Activated CD8-positive, alpha-beta memory T cell treated with anti-CD3 and anti-CD28 coated beads for 24 hours (primary cell): ENCODE results near the gene GARIN5A.

Source experiments
- DNase-seq: peaks from one replicate; pipeline ENCODE4 v3.0.0-alpha.2; 2020

The GARIN5A gene

DNA sequence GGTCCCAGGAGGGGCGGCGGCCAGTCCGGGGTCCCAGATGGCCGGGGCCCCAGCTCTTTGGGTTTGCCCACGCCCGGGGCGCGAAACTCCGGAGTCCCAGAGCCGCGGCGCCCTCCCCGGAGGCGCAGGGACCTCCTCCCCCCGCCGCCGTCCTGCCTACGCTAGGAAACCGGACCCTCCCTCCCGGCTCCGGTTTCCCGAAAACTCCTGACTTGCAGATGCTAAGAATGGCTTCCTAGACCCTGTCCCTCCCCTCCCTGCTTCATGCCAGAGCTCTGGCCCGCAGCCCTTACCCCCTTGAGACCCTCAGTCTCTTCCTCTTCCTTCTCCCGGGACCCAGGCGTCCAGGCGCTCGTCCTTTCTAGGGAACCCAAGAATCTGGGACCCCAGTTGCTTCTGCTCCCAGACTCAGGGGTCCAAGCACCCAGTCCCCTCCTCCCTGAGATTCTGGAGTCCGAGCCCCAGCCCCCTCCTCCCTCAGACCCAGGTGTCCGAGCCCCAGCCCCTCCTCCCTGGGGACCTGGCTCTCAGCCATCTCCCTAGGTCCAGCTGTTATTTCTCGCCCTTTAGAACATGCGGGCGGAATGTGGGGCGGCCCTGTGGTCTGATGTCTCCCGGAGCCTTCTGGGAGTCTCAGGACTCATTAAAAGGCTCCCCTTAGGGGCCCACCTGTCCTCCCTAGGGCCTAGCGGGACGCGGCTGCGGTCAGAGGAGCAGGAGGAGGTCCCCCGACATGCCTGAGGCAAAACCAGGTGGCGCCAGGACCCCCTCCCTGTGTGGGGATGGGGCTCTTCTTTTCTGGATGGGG, 44.2 kb downstream of the GARIN5A start, which contains the start of gene MYBPC2:
Gene MYBPC2 (plus strand): TSS at position 672 of the 808 bp plus-strand sequence. CDS start 62 bp downstream, at position 734.
- DNase-seq = no peak

GRCh38 chr19:50431343-50432220, 45.1 kb downstream of the GARIN5A start:
- DNase-seq = peak; percentile 98

DNA sequence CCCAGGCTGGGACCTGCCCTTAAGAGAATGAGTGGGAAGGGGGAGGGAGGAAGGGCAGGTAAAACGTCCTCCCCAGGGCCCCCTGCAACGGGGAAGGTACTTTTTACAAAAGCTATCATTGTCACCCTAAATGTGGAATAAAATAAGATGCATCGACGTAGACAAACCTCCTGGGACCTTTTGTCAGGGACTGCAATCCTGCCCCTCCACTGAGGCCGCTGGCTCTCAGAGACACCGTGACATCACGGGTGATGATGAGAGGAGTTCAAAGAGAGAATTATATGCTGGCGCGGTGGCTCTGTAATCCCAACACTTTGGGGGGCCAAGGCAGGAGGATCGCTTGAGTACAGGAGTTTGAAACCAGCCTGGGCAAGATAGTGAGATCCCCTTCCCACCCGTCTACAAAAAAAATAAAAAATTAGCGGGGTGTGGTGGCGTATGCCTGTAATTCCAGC, 45.7 kb downstream of the GARIN5A start:
- no peak for DNase-seq

- DNase-seq = no peak
These were observed 47.7 kb downstream of the GARIN5A start for GRCh38 chr19:50428772-50429463.

- no peak for DNase-seq
These were observed 48.6 kb downstream of the GARIN5A start for GRCh38 chr19:50427997-50428425.

GRCh38 chr19:50427318-50427925, 49.2 kb downstream of the GARIN5A start:
- no peak for DNase-seq

GRCh38 chr19:50425581-50425980, 51.1 kb downstream of the GARIN5A start:
- no peak for DNase-seq

- no peak for DNase-seq
These were observed 53.2 kb downstream of the GARIN5A start for GRCh38 chr19:50423279-50424113.

DNA sequence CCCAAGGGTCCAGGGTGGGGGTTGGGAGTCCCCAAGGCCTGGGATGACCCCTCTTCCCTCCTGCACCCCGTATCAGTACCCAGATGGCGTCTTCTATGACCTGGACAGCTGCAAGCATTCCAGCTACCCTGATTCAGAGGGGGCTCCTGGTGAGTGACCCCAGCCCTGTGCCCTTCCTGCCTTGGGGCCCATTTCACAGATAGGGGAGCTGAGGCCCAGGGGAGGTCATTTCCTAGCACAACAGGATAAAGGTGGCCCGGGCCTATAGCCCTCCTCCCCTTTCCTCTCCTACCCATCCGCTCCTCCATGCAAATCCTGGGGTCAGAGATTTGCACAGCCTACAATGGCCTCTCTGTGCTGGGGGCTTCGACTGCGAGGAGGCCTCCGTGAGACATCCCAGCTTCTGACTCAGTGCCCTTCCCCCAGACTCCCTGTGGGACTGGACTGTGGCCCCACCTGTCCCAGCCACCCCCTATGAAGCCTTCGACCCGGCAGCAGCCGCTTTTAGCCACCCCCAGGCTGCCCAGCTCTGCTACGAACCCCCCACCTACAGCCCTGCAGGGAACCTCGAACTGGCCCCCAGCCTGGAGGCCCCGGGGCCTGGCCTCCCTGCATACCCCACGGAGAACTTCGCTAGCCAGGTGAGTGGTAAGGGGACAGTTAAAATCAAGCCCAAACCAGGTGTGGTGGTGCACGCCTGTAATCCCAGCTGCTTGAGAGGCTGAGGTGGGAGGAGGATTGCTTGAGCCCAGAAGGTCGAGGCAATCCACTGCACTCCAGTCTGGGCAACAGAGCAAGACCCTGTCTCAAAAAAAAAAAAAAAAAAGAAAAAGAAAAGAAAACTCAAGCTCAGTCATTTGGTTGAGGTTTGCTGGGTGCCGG, 54.0 kb downstream of the GARIN5A start:
- DNase-seq = no peak

DNA sequence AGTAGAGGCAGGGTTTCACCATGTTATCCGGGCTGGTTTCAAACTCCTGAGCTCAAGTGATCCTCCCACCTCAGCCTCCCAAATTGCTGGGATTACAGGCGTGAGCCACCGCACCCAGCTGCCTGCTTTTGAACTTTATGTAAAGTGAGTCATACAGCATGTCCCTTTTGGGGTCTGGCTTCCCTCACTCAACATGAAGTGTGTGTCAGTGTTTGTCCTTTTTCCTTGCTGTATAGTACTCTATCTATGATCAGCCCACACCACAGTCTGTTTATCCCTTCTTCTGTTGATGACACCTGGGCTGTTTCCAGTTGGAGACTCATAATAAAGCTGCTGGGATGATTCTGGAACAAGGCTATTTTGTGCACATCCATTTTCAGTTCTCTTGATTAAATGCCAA, 55.8 kb downstream of the GARIN5A start:
- DNase-seq = no peak

- no peak for DNase-seq
These were observed 56.5 kb downstream of the GARIN5A start for GRCh38 chr19:50420127-50420526.

DNA sequence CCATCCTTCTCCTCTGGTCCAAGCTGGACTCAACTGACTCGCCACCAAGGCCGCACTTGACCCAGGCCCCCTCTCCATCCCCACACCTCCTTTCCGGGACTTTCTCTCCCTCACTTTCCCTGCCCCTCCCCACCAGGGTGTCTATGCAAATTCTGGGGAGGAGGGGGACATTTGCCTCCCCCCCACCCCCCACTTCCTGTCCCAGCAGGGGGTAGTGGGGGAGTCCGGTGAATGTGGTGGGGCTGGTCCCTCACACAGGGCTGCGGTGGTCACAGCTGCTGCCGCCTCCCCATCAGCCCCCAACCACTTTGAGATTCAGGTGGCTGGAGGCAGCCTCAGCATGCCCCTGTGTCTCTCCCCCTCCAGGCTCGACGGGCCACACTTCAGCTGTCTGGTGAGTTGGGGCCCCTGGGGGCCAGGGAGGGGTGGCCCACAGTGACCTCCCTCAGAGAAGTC, 57.0 kb downstream of the GARIN5A start:
- DNase-seq = no peak

GRCh38 chr19:50419022-50419579, 57.5 kb downstream of the GARIN5A start:
- no peak for DNase-seq

DNA sequence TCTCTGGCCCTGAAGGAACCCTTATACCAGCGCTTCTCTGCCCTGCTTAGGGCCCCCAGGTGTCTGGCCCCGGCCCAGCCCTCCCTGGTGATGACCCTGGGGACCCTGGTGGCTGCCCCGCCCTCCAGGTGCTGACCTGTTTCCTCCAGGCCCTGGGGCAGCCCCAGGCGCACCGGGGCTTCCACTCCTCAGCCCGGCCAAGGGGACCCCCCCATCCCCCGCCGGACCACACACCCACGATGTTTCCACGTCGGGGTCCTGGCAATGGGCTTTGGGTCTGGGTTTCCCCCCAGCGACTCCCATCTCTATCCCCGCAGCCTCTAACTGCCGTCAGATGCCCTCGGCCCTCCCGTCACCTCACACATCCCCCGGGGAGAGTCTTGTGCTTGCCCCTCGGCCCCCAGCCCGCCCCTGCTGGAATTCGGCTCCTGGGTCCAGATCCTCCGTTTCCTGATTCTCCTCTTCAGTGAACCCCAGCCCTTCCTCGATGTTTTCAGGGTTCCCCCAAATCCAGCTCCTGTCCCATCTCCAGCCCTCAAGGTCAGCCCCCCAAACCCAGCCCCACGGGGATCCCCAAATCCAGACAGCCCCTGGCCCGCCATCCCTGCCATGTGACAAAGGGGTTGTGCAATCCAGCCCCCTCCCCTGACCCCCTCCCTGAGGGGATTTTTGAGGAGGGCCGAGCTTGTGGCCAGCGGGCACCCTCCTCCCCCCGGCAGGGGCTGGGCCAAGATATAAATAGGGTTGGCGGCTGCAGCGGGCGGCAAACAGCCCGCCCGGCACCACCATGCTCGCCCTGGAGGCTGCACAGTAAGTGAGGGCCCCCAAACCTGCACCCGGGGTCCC, 58.2 kb downstream of the GARIN5A start, which contains the start of gene SPIB:
Gene SPIB (plus strand): TSS at position 763 of the 846 bp plus-strand sequence. CDS start 25 bp downstream, at position 788.
- DNase-seq = no peak

DNA sequence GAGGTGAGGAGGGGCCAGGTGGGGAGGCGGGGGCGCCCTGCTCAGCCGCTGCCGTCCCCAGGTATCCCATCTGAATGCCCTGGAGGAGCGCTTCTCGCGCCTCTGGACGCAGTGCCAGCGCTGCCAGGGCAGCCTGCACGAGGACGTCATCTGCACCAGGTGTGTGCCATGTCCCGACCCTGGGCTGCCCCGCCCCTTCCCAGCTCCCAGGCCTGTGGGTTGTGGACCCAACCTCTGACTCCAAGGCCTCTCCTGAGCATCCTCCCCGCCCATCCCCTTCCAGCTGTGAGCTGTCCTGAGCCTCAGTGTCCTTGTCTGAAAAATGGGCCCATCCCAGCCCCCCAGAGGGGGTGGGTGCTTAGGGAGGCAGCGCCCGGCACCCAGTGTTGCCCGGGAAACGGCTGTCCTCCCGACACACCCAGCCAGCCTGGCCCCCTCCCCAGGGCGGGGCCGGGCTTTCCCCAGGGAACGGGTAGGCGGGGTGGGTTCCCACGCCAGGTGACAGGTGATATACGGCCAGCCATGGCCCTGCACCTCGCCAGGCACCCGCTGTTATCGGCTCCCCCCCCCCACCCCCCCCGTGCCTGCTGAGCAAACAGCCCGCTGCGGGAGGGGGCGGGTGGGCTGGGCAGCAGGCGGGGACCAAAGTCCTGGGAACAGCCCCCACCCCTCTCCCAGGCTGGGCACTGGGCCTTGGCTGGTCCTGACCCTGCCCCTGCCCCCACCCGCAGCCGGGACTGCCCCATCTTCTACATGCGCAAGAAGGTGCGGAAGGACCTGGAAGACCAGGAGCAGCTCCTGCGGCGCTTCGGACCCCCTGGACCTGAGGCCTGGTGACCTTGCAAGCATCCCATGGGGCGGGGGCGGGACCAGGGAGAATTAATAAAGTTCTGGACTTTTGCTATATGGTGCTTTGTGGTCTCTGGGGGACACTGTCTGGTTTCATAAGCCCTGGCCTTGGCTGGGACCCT, 59.3 kb downstream of the GARIN5A start:
- no peak for DNase-seq
